ENCODE results near the gene BCL7C.
A peak's percentile ranks its signal among the peaks of the same experiment; 100 is the strongest.
"Not testable (repeated sequence)": the region's sequence is repeated elsewhere in the genome, so short reads cannot be mapped to it uniquely, and the experiment has no call there.

The BCL7C gene

GRCh38 chr16:30894540-30895368 is 877 bp upstream of the BCL7C start:
- DNase-seq, result no peak

- no peak for DNase-seq
These were observed 497 bp downstream of the BCL7C start for GRCh38 chr16:30893417-30893743.

GRCh38 chr16:30892670-30893416 is 1.0 kb downstream of the BCL7C start:
- no peak for DNase-seq

- DNase-seq, result not testable (repeated sequence)
These were observed 2.6 kb downstream of the BCL7C start for GRCh38 chr16:30891043-30891823.

GRCh38 chr16:30889721-30890120 is 4.2 kb downstream of the BCL7C start:
- no peak for DNase-seq

GRCh38 chr16:30888856-30889499 is 4.9 kb downstream of the BCL7C start:
- no peak for DNase-seq

- DNase-seq, result no peak
These were observed 6.0 kb downstream of the BCL7C start for GRCh38 chr16:30887927-30888326.

- DNase-seq, result no peak
These were observed 7.7 kb downstream of the BCL7C start for GRCh38 chr16:30886145-30886544.

GRCh38 chr16:30885196-30885595 is 8.7 kb downstream of the BCL7C start:
- DNase-seq, result no peak

- DNase-seq, result no peak
These were observed 9.1 kb downstream of the BCL7C start for GRCh38 chr16:30884760-30885159.

GRCh38 chr16:30882429-30883310 is 11.2 kb downstream of the BCL7C start:
- no peak for DNase-seq

- no peak for DNase-seq
These were observed 17.0 kb downstream of the BCL7C start for GRCh38 chr16:30876867-30877266.

GRCh38 chr16:30875871-30876801 is 17.7 kb downstream of the BCL7C start:
- peak; percentile 8 to 52 for DNase-seq

- DNase-seq, result peak; percentile 91
These were observed 18.8 kb downstream of the BCL7C start for GRCh38 chr16:30874821-30875717.

- no peak for DNase-seq
These were observed 19.5 kb downstream of the BCL7C start for GRCh38 chr16:30874244-30874820.

GRCh38 chr16:30870904-30871303 is 23.0 kb downstream of the BCL7C start:
- DNase-seq, result no peak

- DNase-seq, result no peak
These were observed 26.1 kb downstream of the BCL7C start for GRCh38 chr16:30867747-30868146.

- no peak for DNase-seq
These were observed 27.8 kb downstream of the BCL7C start for GRCh38 chr16:30866031-30866430.

- DNase-seq, result not testable (repeated sequence)
These were observed 30.7 kb downstream of the BCL7C start for GRCh38 chr16:30863178-30863577.
